Testis (tissue), 3 donors: ENCODE measurements around the gene RAD51C. TPM values are rescaled to one million over a fixed set of nuclear protein-coding genes. Genes with fewer than 3 reads are reported as not detected.

Experiments used
- DNase-seq: peaks from one replicate; pipeline ENCODE4 v3.0.0-alpha.2; 2019
- H3K27ac ChIP-seq, 2 donors: fragments of 200-600 bp; sonication (generic); one replicate each; pipeline ENCODE4 v1.5.1; 2019
- H3K27me3 ChIP-seq: fragments of 200-600 bp; sonication (generic); one replicate; pipeline ENCODE4 v1.5.1; 2019
- H3K36me3 ChIP-seq: fragments of 200-600 bp; sonication (generic); one replicate; pipeline ENCODE4 v1.5.1; 2017; ENCODE audit warnings: low read depth; ENCODE audit errors: missing control alignments
- H3K4me1 ChIP-seq: fragments of 200-600 bp; sonication (generic); one replicate; pipeline ENCODE4 v1.5.1; 2019
- H3K4me3 ChIP-seq, 2 donors: fragments of 200-600 bp; sonication (generic); one replicate each; pipeline ENCODE4 v1.5.1; 2017 to 2019
- H3K9me3 ChIP-seq: fragments of 200-600 bp; sonication (generic); one replicate; pipeline ENCODE4 v1.5.1; 2017
- CTCF ChIP-seq, 3 experiments: fragments of 450-650 bp in 2 of 3; fragments of 200-600 bp in 1 of 3; sonication (generic) in 1 of 3; IDR thresholded peaks; one replicate each; pipeline ENCODE4 v1.5.1; 2016 to 2019; ENCODE audit warnings: antibody characterized with exemption in 3 of 3, mild to moderate bottlenecking in 2 of 3, moderate library complexity in 1 of 3
- POLR2A ChIP-seq: fragments of 450-650 bp; IDR thresholded peaks from one replicate; pipeline ENCODE4 v1.6.1; 2017; ENCODE audit warnings: antibody characterized with exemption, mild to moderate bottlenecking, moderate library complexity
- WGBS, 2 donors: methylation state at CpG; one replicate each; pipeline ENCODE4 v1.1.5; 2018; 5-methylcytosine and 5-hydroxymethylcytosine counted together
- intact Hi-C: fragments of 100-400 bp; cut with DNase I; formaldehyde crosslinking; loops from one replicate; pipeline ENCODE4 v1.15.1; 2023; ENCODE audit warnings: low total_unique reads
- polyA plus RNA-seq: library from polyadenylated mRNA; stranded (reverse); fragments of 350-450 nt; fragmentation: Illumina TruSeq; extraction: RNeasy Lipid Tissue Mini Kit (QIAGEN cat#74804); gene quantifications from one replicate; pipeline ENCODE4 v1.2.3, GENCODE V29; 2014; ENCODE audit warnings: low read depth, low replicate concordance; ENCODE audit not compliant: insufficient read depth
- total RNA-seq, 2 donors: library from RNA; depleted of rRNA; stranded (reverse); fragments of >200 nt; gene quantifications; one replicate each; pipeline ENCODE4 v1.2.3, GENCODE V29; 2016

The RAD51C gene
- total and polyA plus RNA-seq, 3 donors from 2014 or later: 44.5 to 63.4 (median 53.5) TPM

DNA sequence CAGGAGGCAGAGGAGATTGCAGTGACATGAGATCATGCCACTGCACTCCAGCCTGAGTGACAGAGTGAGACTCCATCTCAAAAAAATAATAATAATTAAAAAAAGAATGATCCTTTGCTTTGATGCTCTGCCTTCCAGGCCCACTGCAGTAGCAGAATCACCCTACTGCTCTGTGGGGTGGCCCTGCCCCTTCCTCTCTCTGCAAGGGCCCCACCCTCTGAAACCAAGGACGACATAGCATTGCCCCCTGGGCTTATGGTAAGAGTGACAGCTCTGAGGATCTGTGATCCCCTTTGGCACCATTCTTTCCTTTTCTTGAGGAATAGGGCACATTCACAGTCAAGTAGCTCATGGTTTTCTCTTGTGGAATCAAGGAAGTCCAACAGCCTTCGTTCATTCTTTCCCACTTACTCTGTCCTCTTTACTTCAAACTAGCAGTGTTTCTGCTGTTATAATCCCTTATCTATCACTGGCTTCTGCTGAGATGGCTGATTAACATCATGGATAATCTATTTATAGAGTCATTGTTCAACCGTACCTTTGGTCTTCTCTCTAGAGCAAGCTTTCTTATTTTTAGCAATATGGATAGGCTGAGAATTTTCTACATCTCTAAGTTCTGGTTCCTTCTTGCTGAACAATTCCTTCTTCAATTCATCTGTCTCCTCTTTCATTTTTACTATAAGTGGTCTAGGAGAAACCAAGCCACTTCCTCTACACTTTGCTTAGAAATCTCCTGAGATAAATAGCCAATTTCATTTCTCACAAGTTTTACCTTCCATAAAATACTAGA lies 14.1 kb downstream of the RAD51C start:
- no peaks in the 10 kb centered on the region for H3K27me3 ChIP-seq
- 77 to 88% methylated on average over 3 of the region's 3 CpGs for WGBS, 2 donors
- H3K27ac ChIP-seq: no peak overlapping the region
- no peaks in the 10 kb centered on the region for H3K36me3 ChIP-seq
- intact Hi-C loops: no loop called here
- no peak for DNase-seq
- H3K4me3 ChIP-seq: no peak overlapping the region
- no peaks in the 10 kb centered on the region for H3K4me1 ChIP-seq
- TF ChIP-seq CTCF (IDR thresholded peaks at IDR 0.05): no peak
- TF ChIP-seq POLR2A: no peak
- H3K9me3 ChIP-seq: no peaks in the 10 kb centered on the region

- intact Hi-C loops: no loop called here
- 58 to 65% methylated on average over 4 of the region's 4 CpGs for WGBS, 2 donors
- H3K9me3 ChIP-seq: no peaks in the 10 kb centered on the region
- no peak overlapping the region for H3K4me3 ChIP-seq
- peak; percentile 78 for DNase-seq
- H3K27ac ChIP-seq: no peak overlapping the region
- H3K36me3 ChIP-seq: no peaks in the 10 kb centered on the region
- TF ChIP-seq POLR2A: no peak
- peak; percentile 37 to 77 (median 44) for TF ChIP-seq CTCF (IDR thresholded peaks at IDR 0.05)
- H3K4me1 ChIP-seq: no peaks in the 10 kb centered on the region
- H3K27me3 ChIP-seq: no peaks in the 10 kb centered on the region
These were observed 18.6 kb downstream of the RAD51C start for GRCh38 chr17:58710948-58711552.

DNA sequence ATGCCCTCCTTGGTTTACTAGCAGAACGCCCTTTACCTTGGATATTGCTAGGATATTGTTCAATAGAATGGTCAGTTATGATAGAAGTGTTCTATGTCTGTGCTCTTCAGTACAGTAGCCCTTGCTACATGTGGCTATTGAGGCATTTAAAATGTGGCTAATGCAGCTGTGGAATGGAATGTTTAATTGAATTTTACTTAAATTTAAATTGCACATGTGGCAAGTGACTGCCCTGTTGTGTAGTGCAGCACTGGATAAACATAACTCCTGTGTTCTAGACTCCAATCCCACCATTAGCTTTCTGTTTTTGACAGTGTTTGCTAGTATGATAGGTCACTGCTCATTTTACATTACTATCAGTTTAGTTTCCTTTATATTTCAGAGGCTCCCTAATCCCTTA lies 29.9 kb downstream of the RAD51C start:
- no peak overlapping the region for H3K27ac ChIP-seq
- H3K36me3 ChIP-seq: no peaks in the 10 kb centered on the region
- intact Hi-C loops: no loop called here
- no peaks in the 10 kb centered on the region for H3K27me3 ChIP-seq
- H3K4me3 ChIP-seq: no peak overlapping the region
- 83 to 90% methylated on average over 1 of the region's 1 CpG for WGBS, 2 donors
- TF ChIP-seq CTCF (IDR thresholded peaks at IDR 0.05): no peak
- TF ChIP-seq POLR2A: no peak
- no peaks in the 10 kb centered on the region for H3K9me3 ChIP-seq
- H3K4me1 ChIP-seq: no peaks in the 10 kb centered on the region
- no peak for DNase-seq

- H3K36me3 ChIP-seq: no peaks in the 10 kb centered on the region
- WGBS, 2 donors: 97 to 98% methylated on average over 2 of the region's 2 CpGs
These were observed 30.3 kb downstream of the RAD51C start for GRCh38 chr17:58722696-58723095.

More at GRCh38 chr17:58722696-58723095, 30.3 kb downstream of the RAD51C start:
- Histone ChIP-seq H3K4me1 (no peaks in the 10 kb centered on the region), H3K9me3 (no peaks in the 10 kb centered on the region), H3K4me3 (no peak overlapping the region), H3K27me3 (no peaks in the 10 kb centered on the region), H3K27ac (no peak overlapping the region)
- no peak for DNase-seq
- intact Hi-C loops: no loop called here
- TF ChIP-seq POLR2A: no peak
- TF ChIP-seq CTCF (IDR thresholded peaks at IDR 0.05): no peak
